ENCODE measurements around the gene TRIM15. TPM values are rescaled to one million over a fixed set of nuclear protein-coding genes. Genes with fewer than 3 reads are reported as not detected.

TRIM15 gene
- total RNA-seq, 1 experiment from 2014 or later = 6.5 TPM

GRCh38 chr6:30127238-30128093 lies 35.9 kb upstream of the TRIM15 start:
- intact Hi-C loops (cut with micrococcal nuclease) = no loop called here
- DNase-seq (ENCODE audit: low read depth, low spot score) = no peak
- TF ChIP-seq RAD21 (IDR thresholded peaks at IDR 0.05; ENCODE audit: low read depth) (no peak), POLR2A (IDR thresholded peaks at IDR 0.05; ENCODE audit: borderline replicate concordance, extremely low read depth, insufficient read depth, insufficient read length) (no peak), POLR2AphosphoS5 (IDR thresholded peaks at IDR 0.05; ENCODE audit: low read depth, low read length) (no peak), REST (IDR thresholded peaks at IDR 0.05; ENCODE audit: low read depth) (no peak), ZBTB33 (IDR thresholded peaks at IDR 0.05; ENCODE audit: extremely low read depth, insufficient replicate concordance, low read length) (no peak), FOSL1 (IDR thresholded peaks at IDR 0.05; ENCODE audit: low read depth) (no peak), EZH2 (IDR thresholded peaks at IDR 0.05) (no peak), CTCF (IDR thresholded peaks at IDR 0.05 in 2 of 3, conservative IDR thresholded peaks at IDR 0.05 in 1 of 3; ENCODE audit: borderline replicate concordance in 1 of 3, insufficient read depth in 1 of 3, low read depth in 2 of 3, low read length in 2 of 3) (no peak), ZFX (IDR thresholded peaks at IDR 0.05) (no peak), ATF3 (IDR thresholded peaks at IDR 0.05) (no peak)
- Histone ChIP-seq H3K9ac (ENCODE audit: low read length) (no peak overlapping the region), H3K27me3 (ENCODE audit: insufficient read depth, low read length) (no peaks in the 10 kb centered on the region), H3K79me2 (ENCODE audit: insufficient read depth, low read length) (no peaks in the 10 kb centered on the region), H3K9me2 (ENCODE audit: insufficient read depth) (no peaks in the 10 kb centered on the region), H3K9me3 (ENCODE audit: control insufficient read depth in 1 of 2, insufficient read depth in 1 of 2, low read depth in 1 of 2, low read length in 2 of 2) (no peaks in the 10 kb centered on the region), H3K27ac (ENCODE audit: low read depth, low read length) (no peak overlapping the region), H3K4me2 (ENCODE audit: low read length) (no peak overlapping the region), H3K4me3 (replicated peaks in 1 of 2; ENCODE audit: low read depth in 1 of 2, low read length in 2 of 2) (no peak overlapping the region), H3K4me1 (ENCODE audit: control insufficient read depth in 1 of 2, insufficient read depth in 2 of 2, low read length in 2 of 2) (peaks cover 8 to 17% of the 10 kb centered on the region in 2 experiments; a peak in 3 of 4 replicates), H4K20me1 (ENCODE audit: insufficient read depth) (no peaks in the 10 kb centered on the region), H3K36me3 (ENCODE audit: control insufficient read depth in 1 of 2, insufficient read depth in 2 of 2, low read length in 2 of 2) (no peaks in the 10 kb centered on the region), H2AFZ (ENCODE audit: low read depth, low read length, poor library complexity, severe bottlenecking) (no peak overlapping the region)
- ChIA-PET CTCF (no interaction called here), POLR2A (no interaction called here), RAD21 (ENCODE audit: low non-redundant PET in 1 of 2, low total read pairs in 2 of 2, uncharacterized antibody in 2 of 2, unreplicated experiment in 2 of 2) (no interaction called here)
- ATAC-seq = no peak
- BruUV-seq (replicated peaks) = no TSS peak

Measured in HCT116 (cell line).